Activated T-cell treated with anti-CD3 and anti-CD28 coated beads, Interleukin-2, amount 50 U/mL, for 48 hours (primary cell): ENCODE data around the gene UMAD1.

Experiments
- DNase-seq, 2 experiments: peaks; one replicate each; pipeline ENCODE4 v3.0.0-alpha.2; 2020

UMAD1 gene

DNA sequence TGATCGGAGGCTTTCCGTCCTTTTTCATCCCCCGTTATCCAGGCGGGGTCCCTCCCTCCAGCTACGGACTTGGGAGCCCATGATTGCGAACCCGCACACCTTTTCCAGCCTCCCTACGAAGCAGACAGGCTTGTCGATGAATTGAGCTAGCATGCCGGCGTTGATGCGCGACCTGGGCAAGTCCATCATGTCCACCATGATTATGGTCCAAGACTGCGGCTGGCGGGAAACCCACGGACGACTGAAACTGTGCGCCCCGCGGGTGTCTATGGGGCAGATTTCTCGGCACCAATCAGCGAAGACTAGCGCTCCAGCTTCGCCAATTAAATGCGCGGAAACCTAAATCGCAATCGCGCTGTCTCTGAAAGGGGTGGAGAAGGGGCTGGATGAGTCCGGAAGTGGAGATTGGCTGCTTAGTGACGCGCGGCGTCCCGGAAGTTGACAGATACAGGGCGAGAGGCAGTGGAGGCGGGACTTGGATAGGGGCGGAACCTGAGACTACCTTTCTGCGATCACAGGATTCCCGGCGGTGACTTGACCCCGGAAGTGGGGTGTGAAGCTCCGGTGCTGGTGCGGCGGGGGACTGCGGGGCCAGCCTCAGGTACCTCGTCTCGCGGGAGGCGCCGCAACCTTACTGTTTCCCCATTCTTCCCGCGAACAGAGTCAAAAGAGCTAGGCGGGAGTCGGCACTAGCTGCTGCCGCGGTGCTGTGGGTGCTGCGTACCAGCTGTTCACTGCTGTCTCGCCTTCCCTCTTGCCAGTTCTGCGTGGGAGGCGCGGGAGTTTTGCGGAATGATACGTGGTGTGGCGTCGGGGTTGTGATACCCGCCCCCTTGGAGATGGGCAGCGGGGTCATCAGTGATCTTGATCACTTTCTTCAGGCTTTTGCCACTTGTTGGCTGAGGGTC lies at the start of gene UMAD1:
Gene UMAD1, plus strand, starts transcription at position 532 of the 908 bp plus-strand sequence. CDS start 32,620 bp downstream, outside the sequence.
- peak; percentile 96 to 97 for DNase-seq

DNA sequence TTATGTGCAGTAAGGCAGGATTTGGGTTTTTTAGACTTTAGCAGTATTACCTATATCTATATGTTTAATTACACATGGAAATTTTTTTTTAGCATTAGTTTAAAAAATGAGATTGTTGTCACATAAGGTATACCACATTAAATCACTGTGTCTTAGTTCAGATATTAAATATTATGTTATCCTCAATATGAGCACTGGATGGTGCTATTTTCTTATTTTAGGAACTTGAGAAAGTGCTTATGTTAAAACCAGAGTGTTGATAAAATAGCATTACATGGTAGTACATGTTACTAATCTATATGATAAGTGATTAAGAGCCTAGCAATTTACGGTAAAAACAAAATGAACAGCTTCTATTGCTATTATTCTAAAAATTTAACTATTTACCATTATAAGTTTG lies 45.1 kb upstream of the UMAD1 start:
- no peak for DNase-seq

GRCh38 chr7:7596176-7596575 lies 44.4 kb upstream of the UMAD1 start:
- DNase-seq: no peak

- DNase-seq: no peak
Observed at GRCh38 chr7:7607010-7607409, 33.5 kb upstream of the UMAD1 start.

- no peak for DNase-seq
Observed at GRCh38 chr7:7609330-7609729, 31.2 kb upstream of the UMAD1 start.

GRCh38 chr7:7612519-7612918 lies 28.0 kb upstream of the UMAD1 start:
- no peak for DNase-seq

DNA sequence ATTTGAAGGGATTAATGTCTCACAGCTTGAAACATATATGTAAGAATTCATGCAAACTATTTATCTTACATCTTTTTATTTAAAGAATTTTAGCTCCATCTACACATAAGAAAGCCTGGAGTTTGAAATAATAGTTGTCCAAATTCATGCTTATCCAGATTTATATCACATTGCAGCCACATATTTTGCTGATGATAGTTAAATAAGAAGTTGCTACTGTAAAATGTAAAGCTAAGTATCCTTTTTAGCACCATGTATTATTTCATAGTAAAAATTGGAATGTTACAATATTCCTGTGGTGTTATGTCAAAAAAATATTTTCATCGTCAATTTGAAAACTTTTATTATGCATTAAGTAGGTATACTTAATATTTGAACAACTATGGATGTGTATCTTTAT lies 27.3 kb upstream of the UMAD1 start:
- DNase-seq: no peak

DNA sequence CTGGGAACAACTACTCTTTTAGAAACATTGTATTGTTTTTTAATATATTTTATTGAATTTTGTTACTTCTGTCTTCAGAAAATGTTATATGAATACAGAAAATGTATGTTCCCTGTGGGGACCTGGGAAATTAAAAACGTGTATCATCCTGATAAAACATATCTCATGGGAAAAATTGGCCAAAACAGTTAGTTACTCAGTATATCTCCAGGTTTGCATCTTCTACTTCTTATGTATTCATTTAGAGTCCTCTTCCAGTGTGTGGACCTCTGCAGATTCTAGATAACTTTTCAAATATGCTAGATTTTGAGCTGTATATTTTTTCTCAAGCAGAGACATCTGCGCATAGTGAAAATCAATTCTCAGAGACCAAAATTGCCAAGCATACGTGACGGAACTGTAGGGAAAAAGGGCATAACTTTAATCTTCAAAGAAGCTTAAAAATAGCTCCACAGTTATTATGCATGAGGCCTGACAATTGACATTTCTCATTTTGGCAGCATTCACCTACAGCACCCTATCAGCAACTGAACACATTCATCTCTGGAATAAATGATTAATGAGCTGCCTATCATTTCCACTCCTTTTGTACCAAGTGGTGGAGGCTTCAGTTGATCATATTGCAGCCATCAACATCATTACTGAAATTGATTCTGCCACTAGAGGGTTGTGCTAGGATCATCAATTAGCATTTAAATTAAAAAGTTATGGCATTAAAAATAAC lies 26.4 kb upstream of the UMAD1 start:
- DNase-seq: no peak

- DNase-seq: no peak
Observed at GRCh38 chr7:7617550-7617949, 23.0 kb upstream of the UMAD1 start.

DNA sequence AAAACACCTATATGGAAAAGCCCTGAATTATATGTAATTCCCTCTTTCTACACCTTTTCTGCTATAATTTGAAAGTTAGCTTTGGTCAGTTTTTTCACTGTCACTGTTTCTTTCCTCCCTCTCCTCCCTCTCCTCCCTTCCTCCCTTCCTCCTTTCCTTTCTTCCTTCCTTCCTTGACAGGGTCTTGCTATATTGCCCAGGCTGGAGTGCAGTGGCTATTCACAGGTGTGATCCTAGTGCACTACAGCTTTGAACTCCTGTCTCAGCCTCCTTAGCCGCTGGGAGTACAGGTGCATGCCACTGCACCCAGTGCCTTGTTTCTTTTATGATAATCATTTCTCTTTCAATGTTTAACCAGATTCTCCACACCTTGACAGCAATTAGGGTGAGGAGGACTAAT lies 22.1 kb upstream of the UMAD1 start:
- no peak for DNase-seq

DNA sequence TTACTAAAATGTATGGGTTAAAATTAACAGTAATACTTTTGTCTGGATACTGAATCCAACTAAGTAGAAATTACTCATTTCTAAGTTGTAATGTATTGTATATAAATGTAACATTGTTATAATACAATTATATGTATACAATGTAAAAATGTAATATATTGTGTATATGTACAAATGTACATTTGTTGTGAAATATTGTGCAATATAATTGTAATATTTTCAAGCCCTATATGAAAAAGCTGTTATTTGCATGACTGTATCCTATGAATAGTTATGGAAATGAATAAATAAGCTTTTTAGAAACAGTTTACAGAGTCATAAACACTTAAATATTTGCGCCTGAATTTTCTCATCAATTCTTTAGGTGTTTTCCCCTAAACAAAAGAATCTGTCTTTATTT lies 20.3 kb upstream of the UMAD1 start:
- no peak for DNase-seq

- DNase-seq: no peak
Observed at GRCh38 chr7:7620644-7621210, 19.8 kb upstream of the UMAD1 start.

DNA sequence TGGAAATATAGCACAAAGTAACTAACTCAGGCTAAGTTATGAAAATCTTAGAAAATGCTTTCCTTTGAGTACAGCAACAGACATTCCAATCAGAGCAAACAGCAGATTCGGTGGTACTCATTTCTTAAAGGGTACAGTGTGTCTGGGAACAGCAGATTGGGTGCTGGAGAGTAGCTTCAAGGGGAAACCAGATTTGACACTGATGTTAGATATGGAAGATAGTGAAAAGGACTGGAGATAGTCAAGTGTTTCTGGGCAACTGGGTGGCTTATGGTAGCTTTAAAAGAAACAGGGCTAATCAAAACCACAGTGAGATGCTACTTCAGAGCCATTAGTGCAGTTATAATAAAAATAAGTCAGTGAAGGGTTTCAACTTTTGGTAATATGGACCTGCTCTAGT lies 12.1 kb upstream of the UMAD1 start:
- DNase-seq: no peak

DNA sequence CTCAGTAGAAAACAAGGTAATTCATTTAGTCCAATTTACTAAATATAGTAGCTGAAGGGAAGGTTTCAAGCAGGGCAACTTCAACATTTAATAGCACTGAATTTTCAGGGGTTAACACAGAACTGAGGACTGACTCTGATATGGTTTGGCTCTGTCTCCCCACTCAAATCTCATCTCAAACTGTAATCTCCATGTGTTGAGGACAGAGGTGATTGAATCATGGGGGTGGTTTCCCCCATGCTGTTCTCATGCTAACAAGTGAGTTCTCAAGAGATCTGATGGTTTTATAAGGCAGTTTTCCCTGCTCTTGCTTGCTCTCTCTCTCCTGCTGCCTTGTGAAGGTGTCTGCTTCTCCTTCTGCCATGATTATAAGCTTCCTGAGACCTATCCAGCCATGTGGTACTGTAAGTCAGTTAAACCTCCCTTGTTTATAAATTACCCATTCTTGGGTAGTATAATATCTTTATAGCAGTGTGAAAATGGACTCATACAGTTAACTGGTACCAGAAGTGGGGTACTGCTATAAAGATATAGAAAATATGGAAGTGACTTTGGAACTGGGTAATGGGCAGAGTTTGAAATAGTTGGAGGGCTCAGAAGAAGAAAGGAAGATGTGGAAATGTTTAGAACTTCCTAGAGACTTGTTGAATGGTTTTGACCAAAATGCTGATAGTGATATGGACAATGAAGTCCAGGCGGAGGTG lies 9.8 kb upstream of the UMAD1 start:
- no peak for DNase-seq

GRCh38 chr7:7639421-7639820 lies 1.1 kb upstream of the UMAD1 start:
- no peak for DNase-seq

GRCh38 chr7:7639847-7640220 lies 718 bp upstream of the UMAD1 start:
- DNase-seq: no peak

GRCh38 chr7:7641129-7641663 lies 644 bp downstream of the UMAD1 start:
- DNase-seq: no peak

DNA sequence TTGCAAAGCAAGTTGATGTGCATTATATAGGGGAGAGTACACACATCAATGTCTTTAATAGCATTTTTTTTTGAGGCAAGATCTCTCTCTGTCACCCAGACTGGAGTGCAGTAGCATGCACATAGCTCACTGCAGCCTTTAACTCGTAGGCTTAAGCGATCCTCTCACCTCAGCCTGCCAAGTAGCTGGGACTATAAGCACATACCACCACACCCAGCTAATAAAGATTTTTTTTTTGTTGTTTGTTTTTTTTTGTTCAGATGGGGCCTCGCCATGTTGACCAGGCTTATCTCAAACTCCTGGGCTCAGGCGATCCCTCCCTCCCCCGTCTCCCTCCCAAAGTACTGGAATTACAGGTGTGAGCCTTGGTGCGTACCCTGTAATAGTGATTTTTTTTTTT lies 1.5 kb downstream of the UMAD1 start:
- no peak for DNase-seq

- no peak for DNase-seq
Observed at GRCh38 chr7:7647495-7648036, 7.0 kb downstream of the UMAD1 start.

- no peak for DNase-seq
Observed at GRCh38 chr7:7650682-7651206, 10.2 kb downstream of the UMAD1 start.

DNA sequence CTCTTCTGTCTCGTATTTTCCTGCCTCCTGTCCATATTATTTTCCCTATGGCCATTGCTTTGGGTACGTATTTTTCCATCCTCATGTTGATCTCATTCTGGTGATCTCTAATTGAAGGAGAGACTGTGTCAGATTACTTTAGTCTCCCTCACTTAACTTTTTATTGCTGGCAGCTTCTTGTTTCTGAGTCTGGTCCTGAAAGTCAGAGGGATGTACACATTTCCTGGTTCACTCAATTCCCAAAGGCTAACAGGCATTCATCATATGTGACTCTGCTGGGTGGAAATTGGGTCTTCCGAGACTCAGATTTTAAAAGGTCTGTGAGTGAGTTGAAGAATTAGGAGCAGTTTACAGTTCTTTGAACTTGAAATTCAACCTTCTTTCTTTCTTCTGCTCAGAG lies 10.9 kb downstream of the UMAD1 start:
- DNase-seq: no peak

DNA sequence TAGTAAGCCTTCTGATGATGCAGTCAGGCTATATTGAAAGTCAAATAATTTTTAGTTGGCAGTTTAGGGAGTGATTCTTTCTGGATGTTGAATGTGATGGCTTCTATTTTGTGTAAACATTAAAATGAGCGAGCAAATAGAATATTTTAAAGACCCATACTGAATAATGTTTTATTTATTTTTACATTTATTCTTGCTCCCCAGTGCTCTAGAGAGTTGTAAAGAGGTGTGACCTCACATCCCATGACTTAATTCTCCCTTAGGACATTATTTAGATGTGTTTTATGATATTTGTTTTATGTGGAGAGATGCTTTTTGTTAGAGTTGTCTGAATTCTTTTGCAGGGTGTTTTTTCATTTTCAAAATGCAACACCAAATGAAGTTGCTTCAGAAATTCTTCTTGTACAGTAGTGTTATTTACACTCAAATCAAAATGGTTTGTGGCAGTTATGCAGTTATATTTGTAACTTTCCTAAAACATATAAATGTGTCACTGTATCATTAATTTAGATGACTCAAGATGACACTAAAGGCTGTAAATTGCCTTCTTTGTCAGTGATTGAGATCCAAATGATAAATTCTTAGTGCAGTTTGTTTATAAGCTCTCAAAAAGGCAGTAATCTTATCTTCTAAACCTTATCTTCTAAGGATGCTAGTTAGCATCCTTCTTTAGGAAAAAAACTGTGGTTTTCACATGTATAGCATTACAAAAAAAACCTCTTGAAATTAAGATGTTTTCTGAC lies 12.4 kb downstream of the UMAD1 start:
- no peak for DNase-seq
